Measurements from ENCODE around the gene ST3GAL3. TPM values are rescaled to one million over a fixed set of nuclear protein-coding genes. Genes with fewer than 3 reads are reported as not detected.

Gene ST3GAL3
- total RNA-seq, 3 donors from 2014 or later, result 14.0 to 23.0 (median 19.7) TPM

- intact Hi-C loops (cut with DNase I; ENCODE audit: low total_unique reads), result no loop called here
- H3K4me3 ChIP-seq, result no peak overlapping the region
- no peak for DNase-seq (ENCODE audit: low spot score in 2 of 2)
- H3K4me1 ChIP-seq, result no peaks in the 10 kb centered on the region
- H3K27ac ChIP-seq, result no peak overlapping the region
- peaks cover 19% of the 10 kb centered on the region for H3K36me3 ChIP-seq
- no peaks in the 10 kb centered on the region for H3K27me3 ChIP-seq
- TF ChIP-seq POLR2AphosphoS5 (IDR thresholded peaks at IDR 0.05) (no peak), CTCF (IDR thresholded peaks at IDR 0.05) (no peak), POLR2A (IDR thresholded peaks at IDR 0.05) (no peak)
- H3K9me3 ChIP-seq, result no peaks in the 10 kb centered on the region
Observed at GRCh38 chr1:43673261-43673660, 34.1 kb upstream of the ST3GAL3 start.

GRCh38 chr1:43678940-43679339 is 28.4 kb upstream of the ST3GAL3 start:
- Histone ChIP-seq H3K27ac (no peak overlapping the region), H3K27me3 (no peaks in the 10 kb centered on the region), H3K36me3 (peaks cover 11% of the 10 kb centered on the region), H3K4me3 (no peak overlapping the region), H3K4me1 (no peaks in the 10 kb centered on the region), H3K9me3 (no peaks in the 10 kb centered on the region)
- intact Hi-C loops (cut with DNase I; ENCODE audit: low total_unique reads), result no loop called here
- TF ChIP-seq POLR2AphosphoS5 (IDR thresholded peaks at IDR 0.05), result no peak
- no peak for TF ChIP-seq CTCF (IDR thresholded peaks at IDR 0.05)
- TF ChIP-seq POLR2A (IDR thresholded peaks at IDR 0.05), result no peak
- DNase-seq (ENCODE audit: low spot score in 2 of 2), result no peak

GRCh38 chr1:43683560-43683959 is 23.8 kb upstream of the ST3GAL3 start:
- Histone ChIP-seq H3K27ac (no peak overlapping the region), H3K27me3 (no peaks in the 10 kb centered on the region), H3K36me3 (peaks cover 17% of the 10 kb centered on the region), H3K9me3 (no peaks in the 10 kb centered on the region), H3K4me3 (no peak overlapping the region), H3K4me1 (no peaks in the 10 kb centered on the region)
- TF ChIP-seq POLR2A (IDR thresholded peaks at IDR 0.05) (no peak), POLR2AphosphoS5 (IDR thresholded peaks at IDR 0.05) (no peak), CTCF (IDR thresholded peaks at IDR 0.05) (no peak)
- intact Hi-C loops (cut with DNase I; ENCODE audit: low total_unique reads), result no loop called here
- DNase-seq (ENCODE audit: low spot score in 2 of 2), result no peak

GRCh38 chr1:43686801-43687200 is 20.5 kb upstream of the ST3GAL3 start:
- Histone ChIP-seq H3K27ac (no peak overlapping the region), H3K4me3 (no peak overlapping the region)

More at GRCh38 chr1:43686801-43687200, 20.5 kb upstream of the ST3GAL3 start:
- no peak for DNase-seq (ENCODE audit: low spot score in 2 of 2)
- Histone ChIP-seq H3K9me3 (no peaks in the 10 kb centered on the region), H3K4me1 (no peaks in the 10 kb centered on the region), H3K27me3 (no peaks in the 10 kb centered on the region), H3K36me3 (peaks cover 27% of the 10 kb centered on the region)
- no peak for TF ChIP-seq POLR2AphosphoS5 (IDR thresholded peaks at IDR 0.05)
- TF ChIP-seq CTCF (IDR thresholded peaks at IDR 0.05), result no peak
- TF ChIP-seq POLR2A (IDR thresholded peaks at IDR 0.05), result no peak
- intact Hi-C loops (cut with DNase I; ENCODE audit: low total_unique reads), result no loop called here

Measured in breast epithelium (tissue), 4 donors.